CD4-positive, alpha-beta T cell (primary cell): ENCODE results near the gene MRPL54. TPM values are rescaled to one million over a fixed set of nuclear protein-coding genes. Genes with fewer than 3 reads are reported as not detected.

ENCODE experiments used
- ATAC-seq: fragments of 200-7000 bp; cut with Tn5 transposase; one replicate; pipeline ENCODE4 v1.10.0; 2022; ENCODE audit warnings: mild to moderate bottlenecking; ENCODE audit not compliant: poor library complexity
- CTCF ChIA-PET: fragments of 350-600 bp; sonication (Branson Sonifier 250); formaldehyde crosslinking; loops from one replicate; lab custom pipeline; 2021; ENCODE audit warnings: antibody characterized with exemption, inconsistent platforms; lab: Charles Lee
- POLR2A ChIA-PET: fragments of 350-600 bp; sonication (Branson Sonifier 250); formaldehyde crosslinking; loops from one replicate; lab custom pipeline; 2021; ENCODE audit warnings: antibody characterized with exemption, inconsistent platforms; lab: Charles Lee
- DNase-seq, 14 experiments: peaks; one replicate each; pipeline ENCODE4 v3.0.0-alpha.2; 2013 to 2020; ENCODE audit warnings: mixed read lengths in 2 of 14
- H3K27ac ChIP-seq, 2 donors: one replicate each; pipeline versions ENCODE4 v1.5.1 to v1.7.0; 2013; ENCODE audit warnings: low read length in 2 of 2, low read depth in 1 of 2, mild to moderate bottlenecking in 1 of 2
- H3K27me3 ChIP-seq, 2 experiments: 1 replicate in 1 of 2; 2 replicates in 1 of 2; pipeline versions ENCODE4 v1.6.1 to v1.7.0; 2013; ENCODE audit warnings: low read length in 2 of 2, control low read depth in 1 of 2, mild to moderate bottlenecking in 1 of 2, moderate library complexity in 1 of 2; ENCODE audit not compliant: insufficient read depth in 2 of 2, control insufficient read depth in 1 of 2
- H3K36me3 ChIP-seq: one replicate; pipeline ENCODE4 v1.6.1; 2013; ENCODE audit warnings: low read length, control low read depth; ENCODE audit not compliant: insufficient read depth
- H3K4me1 ChIP-seq: one replicate; pipeline ENCODE4 v1.6.1; 2013; ENCODE audit warnings: low read length, control low read depth; ENCODE audit not compliant: insufficient read depth
- H3K4me3 ChIP-seq: one replicate; pipeline ENCODE4 v1.5.1; 2013; ENCODE audit warnings: mild to moderate bottlenecking, low read length, moderate library complexity
- H3K9me3 ChIP-seq, 2 experiments: 1 replicate in 1 of 2; 2 replicates in 1 of 2; pipeline versions ENCODE4 v1.6.1 to v1.7.0; 2013; ENCODE audit warnings: low read length in 2 of 2, mild to moderate bottlenecking in 2 of 2, control low read depth in 1 of 2, moderate library complexity in 1 of 2; ENCODE audit not compliant: control insufficient read depth in 1 of 2, insufficient read depth in 1 of 2
- H3K27ac Mint-ChIP-seq: one replicate; pipeline ENCODE4 v1.8.0; 2020; ENCODE audit warnings: mixed read lengths
- H3K27me3 Mint-ChIP-seq: one replicate; pipeline ENCODE4 v1.8.0; 2021; ENCODE audit warnings: mixed read lengths
- H3K36me3 Mint-ChIP-seq: one replicate; pipeline ENCODE4 v1.8.0; 2021; ENCODE audit warnings: low read depth, mixed read lengths
- H3K4me1 Mint-ChIP-seq: one replicate; pipeline ENCODE4 v1.8.0; 2021; ENCODE audit warnings: low read depth, mixed read lengths
- H3K4me3 Mint-ChIP-seq: one replicate; pipeline ENCODE4 v1.8.0; 2020; ENCODE audit warnings: mild to moderate bottlenecking, mixed read lengths
- H3K9me3 Mint-ChIP-seq: one replicate; pipeline ENCODE4 v1.8.0; 2020; ENCODE audit warnings: mixed read lengths
- CTCF ChIP-seq: fragments of 200-600 bp; IDR thresholded peaks from one replicate; pipeline ENCODE4 v1.8.0; 2022; ENCODE audit warnings: antibody characterized with exemption, mild to moderate bottlenecking
- intact Hi-C, 2 experiments: fragments of 100-400 bp; cut with DNase I in 1 of 2; cut with micrococcal nuclease in 1 of 2; formaldehyde crosslinking; loops; one replicate each; pipeline versions ENCODE4 v1.15.1 to v1.9.0; 2023 to 2025; cut with DNase I, micrococcal nuclease
- total RNA-seq, 174 experiments: library from RNA in 2 of 174; stranded (reverse) in 2 of 174; gene quantifications; one replicate each; pipeline ENCODE4 v1.2.3 and lab custom pipeline; 2021 to 2026

Gene MRPL54
- total RNA-seq, 2 experiments from 2014 or later: 68.9 to 71.1 TPM

DNA sequence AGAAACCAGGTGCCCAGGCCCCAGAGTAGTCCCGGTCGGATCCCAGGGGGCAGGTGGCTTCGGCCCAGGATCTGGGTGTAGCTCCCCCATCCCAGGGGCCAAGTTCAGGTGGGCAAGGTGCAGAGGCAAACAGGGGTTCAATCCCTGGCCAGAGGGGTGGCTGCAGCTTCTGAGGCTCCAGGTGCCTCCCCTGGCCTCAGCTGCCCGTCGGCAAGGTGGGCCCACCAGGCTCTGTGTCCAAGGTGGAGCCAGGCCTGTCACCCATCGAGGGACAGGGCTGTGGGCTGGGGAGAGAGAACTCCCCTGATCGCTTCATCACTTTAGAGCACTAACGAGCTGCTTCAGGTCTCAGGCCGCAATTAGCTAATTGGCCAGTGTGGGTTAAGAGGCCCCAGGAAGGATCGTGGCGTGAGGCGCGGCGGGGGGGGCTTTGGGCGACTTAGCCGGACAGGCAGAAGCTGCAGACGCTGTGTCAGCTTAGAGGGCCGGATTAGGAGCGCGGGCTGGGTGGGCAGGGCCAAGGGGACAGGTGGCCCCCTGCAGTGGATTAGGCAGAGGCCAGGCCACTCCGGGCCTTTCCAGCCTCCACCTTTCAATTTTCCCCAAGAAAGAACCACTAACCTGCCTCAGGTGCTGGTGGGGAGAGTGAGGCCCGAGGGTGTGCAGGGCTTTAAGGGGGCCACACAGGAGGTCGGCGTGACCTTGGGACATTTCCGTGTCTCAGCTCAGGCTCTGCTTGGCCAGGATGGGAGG lies 12.3 kb downstream of the MRPL54 start:
- DNase-seq: no peak
- intact Hi-C loops: no loop called here
- no peaks in the 10 kb centered on the region for H3K27me3 ChIP-seq
- Mint-ChIP-seq H3K27ac (no peak overlapping the region), H3K4me3 (no peak overlapping the region), H3K27me3 (no peaks in the 10 kb centered on the region), H3K9me3 (no peaks in the 10 kb centered on the region), H3K36me3 (peaks cover 8% of the 10 kb centered on the region), H3K4me1 (no peaks in the 10 kb centered on the region)
- no peak for TF ChIP-seq CTCF
- no peak overlapping the region for H3K27ac ChIP-seq
- ChIA-PET POLR2A (interaction anchor here (0.9 kb wide), 1 partner anchor 12 kb away, joined by 3 read pairs; the partner anchor contains the start of gene MRPL54), CTCF (no interaction called here)
- no peaks in the 10 kb centered on the region for H3K4me1 ChIP-seq
- no peak for ATAC-seq
- H3K36me3 ChIP-seq: no peaks in the 10 kb centered on the region
- peaks cover 0 to 5% of the 10 kb centered on the region in 2 experiments for H3K9me3 ChIP-seq
- no peak overlapping the region for H3K4me3 ChIP-seq

DNA sequence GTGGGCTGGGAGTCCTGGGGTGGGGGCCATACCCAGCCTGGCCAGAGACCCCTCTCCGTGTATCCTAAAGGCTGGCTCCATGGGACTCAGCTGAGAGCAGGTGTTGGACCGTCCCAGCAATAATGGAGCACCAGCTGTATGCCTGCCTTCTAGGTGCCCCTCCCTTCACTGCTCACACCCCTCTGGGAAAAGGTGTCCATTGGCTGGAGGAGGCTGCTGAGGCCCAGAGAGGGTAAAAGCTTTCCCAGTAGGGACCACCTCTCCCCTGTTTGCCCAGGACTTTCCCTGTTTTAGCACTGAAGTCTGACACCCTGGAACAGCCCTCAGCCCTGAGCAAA lies 12.9 kb downstream of the MRPL54 start:
- no peaks in the 10 kb centered on the region for H3K4me1 ChIP-seq
- no peak overlapping the region for H3K4me3 Mint-ChIP-seq
- no peaks in the 10 kb centered on the region for H3K27me3 Mint-ChIP-seq
- no peaks in the 10 kb centered on the region for H3K27me3 ChIP-seq
- TF ChIP-seq CTCF: no peak
- no peak overlapping the region for H3K4me3 ChIP-seq
- no peak overlapping the region for H3K27ac Mint-ChIP-seq
- H3K36me3 ChIP-seq: no peaks in the 10 kb centered on the region
- no peak overlapping the region for H3K27ac ChIP-seq
- H3K9me3 Mint-ChIP-seq: no peaks in the 10 kb centered on the region
- peaks cover 0 to 5% of the 10 kb centered on the region in 2 experiments for H3K9me3 ChIP-seq
- POLR2A ChIA-PET: no interaction called here
- CTCF ChIA-PET: no interaction called here
- ATAC-seq: no peak
- intact Hi-C loops: no loop called here
- H3K4me1 Mint-ChIP-seq: no peaks in the 10 kb centered on the region
- no peak for DNase-seq
- H3K36me3 Mint-ChIP-seq: peaks cover 5% of the 10 kb centered on the region

DNA sequence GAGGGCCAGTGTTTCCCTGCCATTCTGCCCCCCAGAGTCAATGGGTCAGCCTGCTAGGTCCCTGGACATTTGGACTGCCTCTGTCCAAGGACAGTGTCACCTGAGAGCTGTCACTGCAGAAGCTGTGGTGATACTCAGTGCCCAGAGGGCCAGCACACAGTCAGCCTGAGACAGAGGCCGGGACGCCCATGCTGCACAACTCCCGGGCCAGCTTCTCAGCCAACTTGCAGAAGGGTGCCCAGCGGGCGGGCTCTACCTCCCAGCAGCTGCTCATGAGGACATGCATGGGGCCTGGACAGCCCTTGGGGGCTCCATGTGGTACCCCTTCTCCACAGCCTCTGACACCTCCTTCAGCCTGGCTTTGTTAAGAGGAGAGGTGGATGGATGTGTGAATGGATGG lies 13.3 kb downstream of the MRPL54 start:
- Mint-ChIP-seq H3K4me3 (no peak overlapping the region), H3K9me3 (no peaks in the 10 kb centered on the region), H3K27ac (no peak overlapping the region), H3K36me3 (peaks cover 5% of the 10 kb centered on the region), H3K27me3 (no peaks in the 10 kb centered on the region), H3K4me1 (no peaks in the 10 kb centered on the region)
- H3K27me3 ChIP-seq: no peaks in the 10 kb centered on the region
- no peak overlapping the region for H3K27ac ChIP-seq
- TF ChIP-seq CTCF: no peak
- intact Hi-C loops: no loop called here
- CTCF ChIA-PET: no interaction called here
- ATAC-seq (no peak), DNase-seq (no peak)
- H3K36me3 ChIP-seq: no peaks in the 10 kb centered on the region
- no peaks in the 10 kb centered on the region for H3K4me1 ChIP-seq
- H3K4me3 ChIP-seq: no peak overlapping the region
- H3K9me3 ChIP-seq: peaks cover 0 to 10% of the 10 kb centered on the region in 2 experiments
- POLR2A ChIA-PET: no interaction called here
